Progenitor cell of endocrine pancreas (in vitro differentiated cells): ENCODE measurements around the gene PGAP1. TPM values are rescaled to one million over a fixed set of nuclear protein-coding genes. Genes with fewer than 3 reads are reported as not detected.
A peak's percentile ranks its signal among the peaks of the same experiment; 100 is the strongest.

Experiments
- DNase-seq: peaks from one replicate; pipeline ENCODE4 v3.0.0; 2021; ENCODE audit warnings: low spot score; ENCODE audit not compliant: unreplicated experiment
- H3K27ac Mint-ChIP-seq: 2 replicates; pipeline ENCODE4 v1.8.0; 2021; ENCODE audit warnings: mild to moderate bottlenecking, moderate library complexity, mixed read lengths
- H3K27me3 Mint-ChIP-seq: 2 replicates; pipeline ENCODE4 v1.8.0; 2021; ENCODE audit warnings: mixed read lengths
- H3K36me3 Mint-ChIP-seq: 2 replicates; pipeline ENCODE4 v1.8.0; 2022; ENCODE audit warnings: mixed read lengths; ENCODE audit not compliant: insufficient read depth
- H3K4me1 Mint-ChIP-seq: 2 replicates; pipeline ENCODE4 v1.8.0; 2021; ENCODE audit warnings: low read depth, mixed read lengths
- H3K4me3 Mint-ChIP-seq: 2 replicates; pipeline ENCODE4 v1.8.0; 2021; ENCODE audit warnings: low read depth, mild to moderate bottlenecking, moderate library complexity, mixed read lengths
- H3K9me3 Mint-ChIP-seq: 2 replicates; pipeline ENCODE4 v1.8.0; 2021; ENCODE audit warnings: low read depth, mixed read lengths
- total RNA-seq: library from RNA; stranded (reverse); gene quantifications from 2 replicates; pipeline ENCODE4 v1.2.1, GENCODE V29; 2021
- TF ChIP-seq, protein P1 (sequence below): fragments of 200-600 bp; sonication (generic); IDR thresholded peaks from one replicate; pipeline ENCODE4 v1.5.0; 2021; ENCODE audit warnings: antibody characterized with exemption, mild to moderate bottlenecking; ENCODE audit not compliant: unreplicated experiment

The PGAP1 gene
- total RNA-seq, 1 donor from 2014 or later, result 54.8 TPM

DNA sequence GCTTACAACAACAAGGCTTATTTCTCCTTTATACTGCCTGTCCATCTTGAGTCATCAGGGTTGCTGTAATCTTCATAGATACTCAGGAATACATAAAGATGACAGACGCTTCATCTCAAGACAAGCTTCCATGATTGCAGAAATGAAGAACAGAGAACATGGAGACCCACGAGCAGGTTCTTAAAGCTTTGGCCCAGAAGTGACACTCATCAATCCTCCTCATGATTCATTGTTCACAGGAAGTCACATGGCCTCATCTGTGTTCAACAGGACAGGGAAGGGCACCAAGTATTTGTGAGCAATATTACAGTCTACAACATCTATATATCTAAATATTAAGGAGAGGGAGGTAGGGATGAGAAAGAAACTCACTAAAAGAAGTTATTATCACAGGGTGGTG, 36.5 kb upstream of the PGAP1 start:
- Mint-ChIP-seq H3K36me3 (peaks cover 3% of the 10 kb centered on the region), H3K4me3 (no peak overlapping the region), H3K27ac (no peak overlapping the region), H3K9me3 (peaks cover 17% of the 10 kb centered on the region), H3K27me3 (no peaks in the 10 kb centered on the region), H3K4me1 (peaks cover 37% of the 10 kb centered on the region)
- TF ChIP-seq, protein P1, sequence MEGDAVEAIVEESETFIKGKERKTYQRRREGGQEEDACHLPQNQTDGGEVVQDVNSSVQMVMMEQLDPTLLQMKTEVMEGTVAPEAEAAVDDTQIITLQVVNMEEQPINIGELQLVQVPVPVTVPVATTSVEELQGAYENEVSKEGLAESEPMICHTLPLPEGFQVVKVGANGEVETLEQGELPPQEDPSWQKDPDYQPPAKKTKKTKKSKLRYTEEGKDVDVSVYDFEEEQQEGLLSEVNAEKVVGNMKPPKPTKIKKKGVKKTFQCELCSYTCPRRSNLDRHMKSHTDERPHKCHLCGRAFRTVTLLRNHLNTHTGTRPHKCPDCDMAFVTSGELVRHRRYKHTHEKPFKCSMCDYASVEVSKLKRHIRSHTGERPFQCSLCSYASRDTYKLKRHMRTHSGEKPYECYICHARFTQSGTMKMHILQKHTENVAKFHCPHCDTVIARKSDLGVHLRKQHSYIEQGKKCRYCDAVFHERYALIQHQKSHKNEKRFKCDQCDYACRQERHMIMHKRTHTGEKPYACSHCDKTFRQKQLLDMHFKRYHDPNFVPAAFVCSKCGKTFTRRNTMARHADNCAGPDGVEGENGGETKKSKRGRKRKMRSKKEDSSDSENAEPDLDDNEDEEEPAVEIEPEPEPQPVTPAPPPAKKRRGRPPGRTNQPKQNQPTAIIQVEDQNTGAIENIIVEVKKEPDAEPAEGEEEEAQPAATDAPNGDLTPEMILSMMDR, result no peak
- DNase-seq, result no peak

- no peak for DNase-seq
- H3K4me3 Mint-ChIP-seq, result no peak overlapping the region
- peaks cover 1% of the 10 kb centered on the region for H3K36me3 Mint-ChIP-seq
- no peak overlapping the region for H3K27ac Mint-ChIP-seq
- peaks cover 40% of the 10 kb centered on the region for H3K4me1 Mint-ChIP-seq
- H3K9me3 Mint-ChIP-seq, result peaks cover 13% of the 10 kb centered on the region
- no peaks in the 10 kb centered on the region for H3K27me3 Mint-ChIP-seq
- TF ChIP-seq, protein P1, result no peak
Observed at GRCh38 chr2:196962325-196962724, 35.8 kb upstream of the PGAP1 start.

DNA sequence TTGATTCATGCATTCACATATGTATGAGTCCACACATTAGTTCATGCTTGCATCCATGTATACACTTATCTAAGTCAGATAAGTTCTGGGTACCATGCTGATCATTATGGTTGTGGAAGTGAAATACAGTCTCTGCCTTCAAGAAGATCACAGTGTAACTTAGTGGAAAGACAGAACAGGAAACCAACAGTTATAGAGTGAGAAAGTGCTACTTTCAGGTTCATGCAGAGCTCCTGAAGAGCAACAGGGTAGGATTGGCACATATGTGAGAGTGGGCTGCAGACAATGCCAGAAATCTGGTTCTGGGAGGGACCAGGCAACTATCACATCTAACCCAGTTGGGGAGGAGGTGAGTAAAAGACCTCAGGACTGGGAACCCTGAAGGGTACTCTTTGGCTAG, 35.4 kb upstream of the PGAP1 start:
- no peak overlapping the region for H3K27ac Mint-ChIP-seq
- DNase-seq, result no peak
- peaks cover 1% of the 10 kb centered on the region for H3K36me3 Mint-ChIP-seq
- H3K4me3 Mint-ChIP-seq, result no peak overlapping the region
- TF ChIP-seq, protein P1, result no peak
- peaks cover 35% of the 10 kb centered on the region for H3K4me1 Mint-ChIP-seq
- peaks cover 11% of the 10 kb centered on the region for H3K9me3 Mint-ChIP-seq
- H3K27me3 Mint-ChIP-seq, result no peaks in the 10 kb centered on the region

DNA sequence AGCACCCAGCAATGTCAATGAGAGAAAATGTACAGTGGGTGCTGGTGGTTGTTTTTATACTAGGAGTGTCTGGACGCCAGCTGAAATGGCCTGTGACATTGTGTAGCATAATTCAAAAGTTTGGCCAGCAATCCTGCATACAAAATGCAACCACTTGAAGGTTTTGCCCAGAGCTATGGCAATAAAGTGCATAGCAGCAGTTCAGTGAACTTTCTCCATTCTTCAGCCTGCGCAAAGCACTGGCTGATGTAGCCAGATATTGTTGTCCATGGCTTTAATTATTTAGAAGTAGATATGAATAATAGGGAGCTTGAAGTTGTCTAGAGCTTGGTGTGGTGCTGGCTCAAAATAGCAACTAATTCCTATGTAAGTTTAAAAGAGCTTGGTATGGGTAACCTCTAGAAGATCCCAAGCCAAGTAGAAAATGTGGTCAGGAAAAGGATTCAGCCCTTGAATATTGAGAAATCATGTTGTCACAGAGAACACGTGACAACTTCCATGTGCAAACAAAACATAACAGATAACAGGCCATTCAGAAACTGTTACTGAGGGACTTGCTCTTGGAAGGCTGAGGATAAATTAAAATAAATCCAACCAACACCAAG, 33.3 kb upstream of the PGAP1 start:
- TF ChIP-seq, protein P1, result no peak
- Mint-ChIP-seq H3K9me3 (peaks cover 11% of the 10 kb centered on the region), H3K4me1 (peaks cover 36% of the 10 kb centered on the region), H3K27me3 (no peaks in the 10 kb centered on the region), H3K27ac (peak overlapping the region; percentile 34), H3K4me3 (no peak overlapping the region), H3K36me3 (peaks cover 1% of the 10 kb centered on the region)
- no peak for DNase-seq

- TF ChIP-seq, protein P1, result no peak
- H3K27ac Mint-ChIP-seq, result peak overlapping the region; percentile 34
- H3K27me3 Mint-ChIP-seq, result no peaks in the 10 kb centered on the region
- H3K9me3 Mint-ChIP-seq, result peaks cover 11% of the 10 kb centered on the region
- H3K4me1 Mint-ChIP-seq, result peaks cover 42% of the 10 kb centered on the region
- H3K36me3 Mint-ChIP-seq, result peaks cover 1% of the 10 kb centered on the region
- no peak for DNase-seq
- H3K4me3 Mint-ChIP-seq, result no peak overlapping the region
Observed at GRCh38 chr2:196959281-196959680, 32.8 kb upstream of the PGAP1 start.
